Natural killer cell (primary cell): ENCODE data around the gene ITPKB. TPM values are rescaled to one million over a fixed set of nuclear protein-coding genes. Genes with fewer than 3 reads are reported as not detected.
"Not testable (repeated sequence)": the region's sequence is repeated elsewhere in the genome, so short reads cannot be mapped to it uniquely, and the experiment has no call there.

Experiments used
- ATAC-seq, 3 donors: fragments of 150-1000 bp in 2 of 3; fragments of 200-7000 bp in 1 of 3; cut with Tn5 transposase; 1 replicate in 1 of 3; 2 replicates in 2 of 3; pipeline ENCODE4 v1.10.0; 2021; ENCODE audit warnings: mild to moderate bottlenecking in 2 of 3, moderate library complexity in 2 of 3
- DNase-seq, 2 donors: peaks; one replicate each; pipeline versions ENCODE4 v3.0.0 to v3.0.0-alpha.2; 2013 to 2021; ENCODE audit warnings: mixed read lengths in 1 of 2
- H3K27ac ChIP-seq: one replicate; pipeline ENCODE4 v1.5.1; 2013; ENCODE audit warnings: mild to moderate bottlenecking, low read length
- H3K27me3 ChIP-seq: one replicate; pipeline ENCODE4 v1.6.1; 2013; ENCODE audit warnings: low read length; ENCODE audit not compliant: control insufficient read depth, insufficient read depth
- H3K36me3 ChIP-seq: one replicate; pipeline ENCODE4 v1.6.1; 2013; ENCODE audit warnings: low read length; ENCODE audit not compliant: control insufficient read depth, insufficient read depth
- H3K4me1 ChIP-seq: one replicate; pipeline ENCODE4 v1.6.1; 2013; ENCODE audit warnings: low read length; ENCODE audit not compliant: control insufficient read depth, insufficient read depth
- H3K4me3 ChIP-seq: one replicate; pipeline ENCODE4 v1.5.1; 2013; ENCODE audit warnings: low read length
- H3K9me3 ChIP-seq: one replicate; pipeline ENCODE4 v1.6.1; 2013; ENCODE audit warnings: low read length; ENCODE audit not compliant: control insufficient read depth, insufficient read depth
- H3K27ac Mint-ChIP-seq, 2 donors: one replicate each; pipeline ENCODE4 v1.8.0; 2022; ENCODE audit warnings: mild to moderate bottlenecking in 2 of 2, mixed read lengths in 2 of 2, moderate library complexity in 1 of 2
- H3K27me3 Mint-ChIP-seq, 2 donors: one replicate each; pipeline ENCODE4 v1.8.0; 2022; ENCODE audit warnings: low read depth in 2 of 2, mixed read lengths in 2 of 2
- H3K36me3 Mint-ChIP-seq: one replicate; pipeline ENCODE4 v1.8.0; 2022; ENCODE audit warnings: mixed read lengths
- H3K4me1 Mint-ChIP-seq, 2 donors: one replicate each; pipeline ENCODE4 v1.8.0; 2022; ENCODE audit warnings: mixed read lengths in 2 of 2
- H3K4me3 Mint-ChIP-seq: one replicate; pipeline ENCODE4 v1.8.0; 2022; ENCODE audit warnings: mild to moderate bottlenecking, moderate library complexity, mixed read lengths
- H3K9me3 Mint-ChIP-seq, 2 donors: one replicate each; pipeline ENCODE4 v1.8.0; 2022; ENCODE audit warnings: mixed read lengths in 2 of 2
- CTCF ChIP-seq: fragments of 200-600 bp; IDR thresholded peaks from one replicate; pipeline ENCODE4 v1.8.0; 2022; ENCODE audit warnings: antibody characterized with exemption
- WGBS: methylation state at CpG from one replicate; pipeline ENCODE4 v1.1.7; 2013; ENCODE audit warnings: missing lambda C conversion rate; ENCODE audit not compliant: insufficient coverage; 5-methylcytosine and 5-hydroxymethylcytosine counted together
- intact Hi-C: fragments of 100-400 bp; cut with micrococcal nuclease; formaldehyde crosslinking; loops from one replicate; pipeline ENCODE4 v1.14.2; 2022
- total RNA-seq, 4 donors: library from RNA; stranded (reverse); fragments of 120-200 nt in 1 of 4; gene quantifications; one replicate each; pipeline versions ENCODE4 v1.2.3 to v1.2.4, GENCODE V29; 2013 to 2022

Gene ITPKB
- total RNA-seq, 3 donors from 2014 or later (not counting 1 experiment from before 2014, with no cell fraction given) = 92.2 to 133 (median 99.0) TPM

- H3K9me3 ChIP-seq = no peaks in the 10 kb centered on the region
- DNase-seq = no peak
- no peaks in the 10 kb centered on the region for H3K27me3 ChIP-seq
- no peak overlapping the region for H3K27ac ChIP-seq
- 85% methylated on average over 4 of the region's 6 CpGs for WGBS
- Mint-ChIP-seq H3K36me3 (no peaks in the 10 kb centered on the region), H3K4me3 (no peak overlapping the region), H3K4me1 (peaks cover 0 to 12% of the 10 kb centered on the region in 2 donors), H3K27ac (no peak overlapping the region), H3K9me3 (no peaks in the 10 kb centered on the region), H3K27me3 (no peaks in the 10 kb centered on the region)
- TF ChIP-seq CTCF = no peak
- H3K4me1 ChIP-seq = peaks cover 3% of the 10 kb centered on the region
- no peaks in the 10 kb centered on the region for H3K36me3 ChIP-seq
- ATAC-seq = no peak
- intact Hi-C loops = no loop called here
- H3K4me3 ChIP-seq = no peak overlapping the region
These were observed 37.0 kb upstream of the ITPKB start for GRCh38 chr1:226776066-226776465.

- WGBS = 69% methylated on average over 7 of the region's 7 CpGs
- H3K9me3 Mint-ChIP-seq = no peaks in the 10 kb centered on the region
These were observed 33.5 kb upstream of the ITPKB start for GRCh38 chr1:226772446-226773139.

GRCh38 chr1:226767170-226767569, 28.1 kb upstream of the ITPKB start:
- H3K9me3 ChIP-seq, H3K4me3 Mint-ChIP-seq, H3K9me3 Mint-ChIP-seq, H3K27me3 ChIP-seq, DNase-seq, H3K27ac Mint-ChIP-seq, ATAC-seq, H3K27ac ChIP-seq, intact Hi-C loops, H3K4me3 ChIP-seq, H3K36me3 Mint-ChIP-seq, H3K4me1 ChIP-seq, H3K36me3 ChIP-seq: not testable (repeated sequence)
- 100% methylated on average over 1 of the region's 3 CpGs for WGBS
- Mint-ChIP-seq H3K27me3 (peaks cover 8 to 20% of the 10 kb centered on the region in 2 donors), H3K4me1 (peaks cover 12 to 16% of the 10 kb centered on the region in 2 donors)

More at GRCh38 chr1:226772446-226773139, 33.5 kb upstream of the ITPKB start:
- H3K4me3 ChIP-seq = no peak overlapping the region
- DNase-seq (no peak), ATAC-seq (no peak)
- Mint-ChIP-seq H3K27me3 (peaks cover 0 to 5% of the 10 kb centered on the region in 2 donors), H3K4me1 (peaks cover 0 to 5% of the 10 kb centered on the region in 2 donors), H3K36me3 (no peaks in the 10 kb centered on the region), H3K4me3 (no peak overlapping the region), H3K27ac (no peak overlapping the region)
- TF ChIP-seq CTCF = no peak
- H3K27me3 ChIP-seq = no peaks in the 10 kb centered on the region
- H3K27ac ChIP-seq = no peak overlapping the region
- H3K4me1 ChIP-seq = peaks cover 3% of the 10 kb centered on the region
- intact Hi-C loops = no loop called here
- H3K36me3 ChIP-seq = no peaks in the 10 kb centered on the region
- no peaks in the 10 kb centered on the region for H3K9me3 ChIP-seq

GRCh38 chr1:226766565-226766964, 27.5 kb upstream of the ITPKB start:
- peaks cover 5% of the 10 kb centered on the region for H3K4me1 ChIP-seq
- H3K9me3 ChIP-seq = no peaks in the 10 kb centered on the region
- no peak for TF ChIP-seq CTCF
- H3K36me3 Mint-ChIP-seq = no peaks in the 10 kb centered on the region
- H3K27ac ChIP-seq = no peak overlapping the region
- no peak overlapping the region for H3K4me3 ChIP-seq
- intact Hi-C loops = no loop called here
- peaks cover 12% of the 10 kb centered on the region in 2 donors for H3K4me1 Mint-ChIP-seq
- H3K36me3 ChIP-seq = no peaks in the 10 kb centered on the region
- H3K4me3 Mint-ChIP-seq = no peak overlapping the region
- no peaks in the 10 kb centered on the region for H3K9me3 Mint-ChIP-seq
- ATAC-seq = no peak
- WGBS = 93% methylated on average over 3 of the region's 3 CpGs
- no peaks in the 10 kb centered on the region for H3K27me3 ChIP-seq
- no peak for DNase-seq
- H3K27ac Mint-ChIP-seq = no peak overlapping the region
- H3K27me3 Mint-ChIP-seq = peaks cover 14 to 24% of the 10 kb centered on the region in 2 donors
